Measurements from ENCODE around the gene PLXNC1. TPM values are rescaled to one million over a fixed set of nuclear protein-coding genes. Genes with fewer than 3 reads are reported as not detected.

The PLXNC1 gene
- total and polyA plus RNA-seq, 2 donors (not counting 1 experiment from before 2014, with no cell fraction given) = 9.7 to 33.6 TPM

DNA sequence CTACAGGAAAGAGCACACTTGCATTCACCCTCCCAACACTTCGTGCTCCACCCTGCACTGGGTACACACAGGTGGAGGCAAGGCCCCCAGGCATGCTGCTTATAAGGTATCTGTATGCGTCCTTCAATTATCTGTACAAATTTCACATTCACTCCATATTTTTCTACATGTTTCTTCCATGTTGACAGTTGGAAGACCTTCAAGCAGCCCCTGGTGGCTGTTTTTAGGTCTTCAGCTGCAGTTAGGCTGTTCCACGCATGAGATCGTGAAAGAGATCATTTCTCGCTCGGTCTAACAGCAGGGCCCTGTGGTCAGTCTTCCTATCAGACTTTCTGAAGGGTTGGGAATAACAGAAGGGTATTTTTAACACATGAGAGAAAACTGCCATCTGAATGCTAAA, 47.1 kb downstream of the PLXNC1 start:
- Histone ChIP-seq H3K9me3 (ENCODE audit: control extremely low read depth in 1 of 3, control insufficient read depth in 2 of 3, insufficient read depth in 1 of 3, low read length in 2 of 3) (peaks cover 0 to 5% (median 0%) of the 10 kb centered on the region in 3 donors), H3K36me3 (replicated peaks in 1 of 2; ENCODE audit: control extremely low read depth in 1 of 2, control insufficient read depth in 1 of 2, extremely low read depth in 1 of 2, insufficient read depth in 2 of 2, low read length in 1 of 2) (peaks cover 0 to 39% of the 10 kb centered on the region in 2 experiments), H3K9ac (ENCODE audit: low read length) (no peak overlapping the region), H3K27me3 (replicated peaks in 1 of 4; ENCODE audit: control extremely low read depth in 1 of 4, control insufficient read depth in 3 of 4, insufficient read depth in 4 of 4, low read length in 3 of 4) (no peaks in the 10 kb centered on the region), H3K4me2 (replicated peaks; ENCODE audit: low read depth, low read length, poor library complexity, severe bottlenecking) (no peak overlapping the region), H4K20me1 (ENCODE audit: control insufficient read depth, insufficient read depth, low read length, poor library complexity, severe bottlenecking) (no peaks in the 10 kb centered on the region), H3K4me1 (ENCODE audit: control insufficient read depth in 2 of 2, insufficient read depth in 2 of 2, low read length in 2 of 2) (peaks cover 0 to 4% of the 10 kb centered on the region in 2 donors), H3K27ac (ENCODE audit: low read length in 2 of 2) (no peak overlapping the region), H3K79me2 (ENCODE audit: control insufficient read depth, insufficient read depth, low read length) (peaks cover 13% of the 10 kb centered on the region), H2AFZ (ENCODE audit: insufficient read depth, low read depth, low read length, poor library complexity, severe bottlenecking) (no peak overlapping the region), H3K4me3 (ENCODE audit: control extremely low read depth in 1 of 5, extremely low read depth in 1 of 5, insufficient read depth in 1 of 5, low read depth in 2 of 5, low read length in 4 of 5) (no peak overlapping the region)
- CTCF ChIA-PET = no interaction called here
- no peak overlapping the region for H3K27ac Mint-ChIP-seq
- H3K9me3 Mint-ChIP-seq (ENCODE audit: insufficient read depth) = no peaks in the 10 kb centered on the region
- ATAC-seq (ENCODE audit: low read depth) (no peak), DNase-seq (no peak)
- no peaks in the 10 kb centered on the region for H3K27me3 Mint-ChIP-seq
- peaks cover 20% of the 10 kb centered on the region for H3K4me1 Mint-ChIP-seq
- H3K4me3 Mint-ChIP-seq = no peak overlapping the region
- TF ChIP-seq, protein P1, sequence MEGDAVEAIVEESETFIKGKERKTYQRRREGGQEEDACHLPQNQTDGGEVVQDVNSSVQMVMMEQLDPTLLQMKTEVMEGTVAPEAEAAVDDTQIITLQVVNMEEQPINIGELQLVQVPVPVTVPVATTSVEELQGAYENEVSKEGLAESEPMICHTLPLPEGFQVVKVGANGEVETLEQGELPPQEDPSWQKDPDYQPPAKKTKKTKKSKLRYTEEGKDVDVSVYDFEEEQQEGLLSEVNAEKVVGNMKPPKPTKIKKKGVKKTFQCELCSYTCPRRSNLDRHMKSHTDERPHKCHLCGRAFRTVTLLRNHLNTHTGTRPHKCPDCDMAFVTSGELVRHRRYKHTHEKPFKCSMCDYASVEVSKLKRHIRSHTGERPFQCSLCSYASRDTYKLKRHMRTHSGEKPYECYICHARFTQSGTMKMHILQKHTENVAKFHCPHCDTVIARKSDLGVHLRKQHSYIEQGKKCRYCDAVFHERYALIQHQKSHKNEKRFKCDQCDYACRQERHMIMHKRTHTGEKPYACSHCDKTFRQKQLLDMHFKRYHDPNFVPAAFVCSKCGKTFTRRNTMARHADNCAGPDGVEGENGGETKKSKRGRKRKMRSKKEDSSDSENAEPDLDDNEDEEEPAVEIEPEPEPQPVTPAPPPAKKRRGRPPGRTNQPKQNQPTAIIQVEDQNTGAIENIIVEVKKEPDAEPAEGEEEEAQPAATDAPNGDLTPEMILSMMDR (IDR thresholded peaks at IDR 0.05) = no peak
- TF ChIP-seq EZH2 (IDR thresholded peaks at IDR 0.05; ENCODE audit: borderline replicate concordance, insufficient read depth, low read depth, low read length, poor library complexity, severe bottlenecking) = no peak
- 100% methylated on average over 2 of the region's 6 CpGs for WGBS (ENCODE audit: insufficient coverage)
- intact Hi-C loops (cut with micrococcal nuclease) = no loop called here
- POLR2A ChIA-PET = no interaction called here

DNA sequence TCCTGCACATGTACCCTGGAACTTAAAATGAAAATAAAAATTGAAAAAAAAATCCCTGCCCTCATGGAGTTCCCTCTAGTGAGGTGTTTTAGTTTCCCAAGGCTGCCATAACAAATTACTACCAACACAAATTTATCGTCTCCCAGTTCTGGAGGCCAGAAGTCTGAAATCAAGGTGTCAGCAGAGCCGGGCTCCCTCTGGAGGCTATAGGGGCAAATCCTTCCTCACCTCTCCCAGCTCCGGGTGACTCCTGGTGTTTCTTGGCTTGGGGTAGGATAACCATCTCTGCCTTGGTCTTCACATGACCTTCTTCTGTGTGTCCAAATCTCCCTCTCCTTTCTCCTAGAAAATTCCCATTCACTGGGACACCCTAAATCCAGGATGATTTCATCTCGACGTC, 50.1 kb downstream of the PLXNC1 start:
- WGBS (ENCODE audit: insufficient coverage) = 100% methylated on average over 3 of the region's 5 CpGs
- Histone ChIP-seq H3K4me2 (replicated peaks; ENCODE audit: low read depth, low read length, poor library complexity, severe bottlenecking) (no peak overlapping the region), H3K36me3 (replicated peaks in 1 of 2; ENCODE audit: control extremely low read depth in 1 of 2, control insufficient read depth in 1 of 2, extremely low read depth in 1 of 2, insufficient read depth in 2 of 2, low read length in 1 of 2) (peaks cover 0 to 28% of the 10 kb centered on the region in 2 experiments), H3K4me3 (ENCODE audit: control extremely low read depth in 1 of 5, extremely low read depth in 1 of 5, insufficient read depth in 1 of 5, low read depth in 2 of 5, low read length in 4 of 5) (no peak overlapping the region), H3K9me3 (ENCODE audit: control extremely low read depth in 1 of 3, control insufficient read depth in 2 of 3, insufficient read depth in 1 of 3, low read length in 2 of 3) (peaks cover 0 to 5% (median 0%) of the 10 kb centered on the region in 3 donors), H4K20me1 (ENCODE audit: control insufficient read depth, insufficient read depth, low read length, poor library complexity, severe bottlenecking) (no peaks in the 10 kb centered on the region), H3K27me3 (replicated peaks in 1 of 4; ENCODE audit: control extremely low read depth in 1 of 4, control insufficient read depth in 3 of 4, insufficient read depth in 4 of 4, low read length in 3 of 4) (no peaks in the 10 kb centered on the region), H3K27ac (ENCODE audit: low read length in 2 of 2) (no peak overlapping the region), H2AFZ (ENCODE audit: insufficient read depth, low read depth, low read length, poor library complexity, severe bottlenecking) (no peak overlapping the region), H3K9ac (ENCODE audit: low read length) (no peak overlapping the region), H3K79me2 (ENCODE audit: control insufficient read depth, insufficient read depth, low read length) (peaks cover 4% of the 10 kb centered on the region), H3K4me1 (ENCODE audit: control insufficient read depth in 2 of 2, insufficient read depth in 2 of 2, low read length in 2 of 2) (peaks cover 4 to 5% of the 10 kb centered on the region in 2 donors)
- Mint-ChIP-seq H3K27me3 (no peaks in the 10 kb centered on the region), H3K4me1 (peaks cover 19% of the 10 kb centered on the region), H3K4me3 (no peak overlapping the region), H3K27ac (no peak overlapping the region), H3K9me3 (ENCODE audit: insufficient read depth) (no peaks in the 10 kb centered on the region)
- intact Hi-C loops (cut with micrococcal nuclease) = no loop called here
- POLR2A ChIA-PET = no interaction called here
- CTCF ChIA-PET = interaction anchor here (1.2 kb wide), 1 partner anchor 9 kb away, joined by 5 read pairs; no protein-coding TSS in a partner anchor
- no peak for TF ChIP-seq EZH2 (IDR thresholded peaks at IDR 0.05; ENCODE audit: borderline replicate concordance, insufficient read depth, low read depth, low read length, poor library complexity, severe bottlenecking)
- TF ChIP-seq, protein P1 (IDR thresholded peaks at IDR 0.05) = no peak
- no peak for DNase-seq
- no peak for ATAC-seq (ENCODE audit: low read depth)

Measured in B cell (primary cell).